HG03064 (cell line): Measurements from ENCODE around the gene CYP1B1.
"Not testable (repeated sequence)": the region's sequence is repeated elsewhere in the genome, so short reads cannot be mapped to it uniquely, and the experiment has no call there.

Experiments used
- ATAC-seq: cut with Tn5 transposase; IDR thresholded peaks from one replicate; pipeline ENCODE4 v1.9.1; 2021; ENCODE audit warnings: low read depth; ENCODE audit not compliant: unreplicated experiment

Gene CYP1B1

GRCh38 chr2:38099099-38100028, 23.4 kb upstream of the CYP1B1 start:
- ATAC-seq = no peak

- ATAC-seq = no peak
Measured at GRCh38 chr2:38098421-38099098, 22.6 kb upstream of the CYP1B1 start.

GRCh38 chr2:38097988-38098385, 22.0 kb upstream of the CYP1B1 start:
- ATAC-seq = no peak

GRCh38 chr2:38097258-38097987, 21.5 kb upstream of the CYP1B1 start:
- ATAC-seq = no peak

DNA sequence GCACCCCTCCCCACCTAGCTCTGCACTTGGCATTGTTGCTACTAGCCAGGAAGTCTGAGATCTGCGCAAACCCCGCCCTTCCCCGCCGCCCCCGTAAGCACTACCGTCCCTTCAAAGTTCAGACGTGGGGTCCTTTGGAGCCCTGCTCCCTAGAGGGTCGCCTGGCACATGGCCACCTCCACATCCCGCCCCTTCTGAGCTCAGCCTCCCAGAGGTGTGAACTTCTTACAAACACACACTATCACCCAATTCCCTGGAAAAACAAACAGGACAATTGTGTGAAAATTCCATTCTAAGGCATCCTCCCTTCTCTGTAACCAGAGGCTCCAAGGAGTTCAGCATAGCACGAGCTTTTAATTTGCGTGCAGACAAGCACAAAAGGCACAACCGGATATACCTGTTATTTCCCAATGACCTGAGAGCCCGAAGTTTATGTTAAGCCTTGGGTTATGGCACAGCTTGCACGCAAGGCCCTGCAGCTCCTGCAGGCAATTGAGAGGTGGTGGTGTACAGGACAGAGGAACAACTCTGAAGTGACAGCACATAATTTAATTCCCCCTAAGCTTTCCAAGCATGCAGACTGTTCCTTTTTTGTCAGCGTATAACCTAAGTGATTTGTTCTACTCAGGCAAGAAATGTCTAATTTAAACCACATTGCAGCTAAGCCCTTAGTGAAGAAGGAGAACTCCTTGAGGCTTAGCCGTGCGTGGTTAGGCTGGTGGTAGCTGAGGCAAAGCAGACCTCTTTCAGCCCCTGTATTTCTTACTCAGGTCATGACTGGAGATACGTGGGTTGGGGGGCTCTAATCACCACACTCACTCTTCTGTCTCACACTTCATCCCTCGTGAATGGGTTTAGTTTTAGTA, 20.3 kb upstream of the CYP1B1 start:
- ATAC-seq = no peak

- no peak for ATAC-seq
Measured at GRCh38 chr2:38095079-38095995, 19.4 kb upstream of the CYP1B1 start.

GRCh38 chr2:38093527-38094165, 17.7 kb upstream of the CYP1B1 start:
- no peak for ATAC-seq

GRCh38 chr2:38092196-38092902, 16.4 kb upstream of the CYP1B1 start:
- no peak for ATAC-seq

DNA sequence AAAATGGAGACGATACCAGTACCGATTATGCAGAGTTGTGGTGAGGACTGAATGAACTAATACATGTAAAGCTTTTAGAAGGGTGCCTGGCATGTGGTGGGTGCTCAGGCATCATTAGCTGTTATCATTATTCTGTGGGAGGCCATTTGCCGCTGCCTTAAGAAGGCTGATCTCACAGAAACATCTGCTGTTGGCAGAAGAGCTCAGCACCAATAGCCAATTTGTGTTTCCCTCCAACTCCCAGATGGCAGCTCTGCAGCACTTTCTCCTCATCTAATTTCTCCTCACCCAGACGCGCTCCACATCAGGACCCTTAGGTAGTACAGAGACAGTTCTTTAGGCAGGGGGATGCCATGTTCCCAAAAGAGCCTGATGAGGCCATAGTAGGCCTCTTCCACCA, 15.8 kb upstream of the CYP1B1 start:
- no peak for ATAC-seq

GRCh38 chr2:38090928-38091327, 15.0 kb upstream of the CYP1B1 start:
- ATAC-seq = no peak

- ATAC-seq = not testable (repeated sequence)
Measured at GRCh38 chr2:38090212-38090611, 14.3 kb upstream of the CYP1B1 start.

- not testable (repeated sequence) for ATAC-seq
Measured at GRCh38 chr2:38085998-38086698, 10.2 kb upstream of the CYP1B1 start.

DNA sequence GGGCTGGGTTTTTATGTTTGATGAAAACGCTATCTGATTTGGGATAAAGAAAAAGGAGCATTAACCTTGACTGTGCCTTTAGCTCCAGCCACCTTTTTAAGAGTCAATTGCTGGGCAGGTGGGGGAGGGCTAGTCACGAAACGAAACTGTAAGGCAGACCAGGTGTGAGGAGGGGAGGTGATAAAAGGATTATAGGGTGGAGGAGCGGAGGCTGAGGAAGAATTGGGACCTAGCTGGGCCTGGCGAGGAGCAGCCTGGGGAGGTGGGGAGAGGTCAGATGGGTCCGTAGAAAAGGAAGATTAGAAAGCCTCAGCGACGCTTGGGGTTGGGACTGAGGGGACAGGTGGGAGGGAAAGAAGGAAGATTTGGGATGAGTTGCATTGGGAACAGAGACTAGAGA, 8.6 kb upstream of the CYP1B1 start:
- not testable (repeated sequence) for ATAC-seq

GRCh38 chr2:38082727-38083126, 6.8 kb upstream of the CYP1B1 start:
- not testable (repeated sequence) for ATAC-seq

DNA sequence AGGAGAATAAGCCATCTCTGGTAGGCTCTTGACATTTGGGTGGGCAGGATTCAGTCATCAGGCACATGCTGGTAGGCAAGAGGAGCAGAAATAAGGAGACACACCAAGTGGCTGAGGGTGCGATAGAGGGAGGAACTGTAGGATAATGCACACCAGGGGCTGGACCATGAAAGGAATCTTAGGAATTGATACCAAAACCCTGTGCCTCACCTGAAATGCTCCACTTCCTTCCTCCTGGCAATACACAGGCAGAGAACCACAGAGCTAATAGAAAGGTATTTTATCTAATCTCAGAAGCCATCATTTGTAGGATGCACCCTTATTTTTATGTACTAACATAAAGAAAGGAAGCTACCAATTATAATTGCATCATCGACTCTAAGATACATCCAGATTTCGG, 4.4 kb upstream of the CYP1B1 start:
- no peak for ATAC-seq

DNA sequence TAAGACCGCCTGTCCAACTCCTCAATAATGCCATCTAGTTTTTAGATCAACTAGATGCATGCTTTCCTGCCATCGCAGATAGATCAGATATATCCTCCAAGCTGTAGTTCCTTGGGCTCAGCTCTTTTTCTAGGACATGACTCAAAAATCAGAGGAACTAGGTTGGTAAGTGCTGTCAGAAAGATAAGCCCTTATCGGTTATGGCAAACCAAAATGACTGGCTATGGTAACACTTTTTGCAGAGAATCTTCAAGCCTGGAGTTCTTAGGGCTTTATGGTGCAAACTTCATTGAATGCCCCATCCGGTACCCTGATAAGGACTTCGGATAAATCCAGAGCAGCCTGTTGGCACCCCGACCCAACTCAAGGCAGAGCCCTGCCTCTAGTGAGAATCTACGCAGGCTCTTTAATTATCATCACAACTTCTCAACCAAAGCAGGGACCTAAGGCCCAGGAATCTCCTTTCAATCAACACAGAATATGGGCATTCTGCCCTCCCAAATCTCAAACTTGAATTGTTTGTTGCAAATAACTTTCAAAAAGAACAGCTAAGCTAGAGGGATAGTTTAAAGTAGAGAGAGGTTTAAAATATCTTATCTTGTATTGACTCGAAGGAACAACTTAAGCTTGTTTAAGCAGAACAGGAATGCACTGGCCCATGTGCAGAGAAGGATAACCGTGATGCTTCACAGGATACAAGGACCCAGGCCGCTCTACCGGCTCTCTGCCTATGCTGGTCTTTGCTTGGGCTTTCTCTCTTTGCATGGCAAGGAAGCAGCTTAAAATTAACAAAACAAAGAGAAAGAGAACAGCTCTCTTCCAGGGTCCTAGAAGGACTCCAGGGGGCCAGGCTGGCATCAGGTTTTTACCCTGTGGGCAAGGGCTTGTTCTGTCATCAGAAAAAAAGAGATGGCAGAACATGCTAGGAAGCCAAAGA, 3.4 kb upstream of the CYP1B1 start:
- ATAC-seq = no peak

DNA sequence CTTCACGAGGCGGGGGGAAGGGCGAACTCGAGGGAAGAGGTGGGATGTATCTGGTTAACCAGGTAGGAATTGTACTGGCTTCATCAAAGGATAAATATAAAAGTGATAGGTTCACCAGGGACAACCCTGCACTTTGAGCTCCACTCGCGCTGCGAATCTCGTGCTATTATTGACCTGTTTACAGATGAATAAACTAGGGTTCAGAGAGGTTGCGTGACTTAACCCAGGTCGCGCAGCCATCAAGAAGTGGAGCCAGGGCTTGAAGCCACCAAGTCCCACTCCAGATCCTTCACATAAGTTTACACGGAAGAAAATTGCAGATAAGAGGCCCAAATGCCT, 1.4 kb upstream of the CYP1B1 start:
- no peak for ATAC-seq
